ENCODE results near the gene CASKIN2.

- TF ChIP-seq POLR2A (IDR thresholded peaks at IDR 0.05; ENCODE audit: low read length) (no peak), GATA1 (IDR thresholded peaks at IDR 0.05; ENCODE audit: low read depth, low read length) (no peak)
Observed at GRCh38 chr17:75564195-75564594, 48.9 kb upstream of the CASKIN2 start.

Measured in erythroblast (primary cell).